Uterus (tissue), 4 donors: Measurements from ENCODE around the gene GPR173. TPM values are rescaled to one million over a fixed set of nuclear protein-coding genes. Genes with fewer than 3 reads are reported as not detected.

Source experiments
- DNase-seq, 2 donors: peaks; one replicate each; pipeline ENCODE4 v3.0.0-alpha.2; 2019 to 2020
- H3K27ac ChIP-seq, 2 donors: fragments of 200-600 bp; sonication (generic); 1 replicate in 1 of 2; 2 replicates in 1 of 2; pipeline ENCODE4 v1.5.1; 2016 to 2018
- H3K27me3 ChIP-seq, 2 donors: fragments of 200-600 bp; sonication (generic); one replicate each; pipeline ENCODE4 v1.5.1; 2018 to 2019; ENCODE audit warnings: control low read depth in 1 of 2
- H3K36me3 ChIP-seq, 2 donors: fragments of 200-600 bp; sonication (generic); one replicate each; pipeline ENCODE4 v1.5.1; 2019; ENCODE audit warnings: control low read depth in 1 of 2
- H3K4me1 ChIP-seq, 2 donors: fragments of 200-600 bp; sonication (generic); one replicate each; pipeline ENCODE4 v1.5.1; 2018 to 2019; ENCODE audit warnings: control low read depth in 1 of 2
- H3K4me3 ChIP-seq, 2 donors: fragments of 200-600 bp; sonication (generic); 1 replicate in 1 of 2; 2 replicates in 1 of 2; pipeline ENCODE4 v1.5.1; 2018 to 2019; ENCODE audit warnings: mild to moderate bottlenecking in 1 of 2
- H3K9me3 ChIP-seq, 2 donors: fragments of 200-600 bp; sonication (generic); one replicate each; pipeline ENCODE4 v1.5.1; 2019; ENCODE audit warnings: control low read depth in 1 of 2
- CTCF ChIP-seq, 4 experiments: fragments of 200-600 bp in 2 of 4; fragments of 450-650 bp in 2 of 4; sonication (generic) in 2 of 4; IDR thresholded peaks; one replicate each; pipeline ENCODE4 v1.5.1; 2016 to 2019; ENCODE audit warnings: antibody characterized with exemption in 4 of 4, mild to moderate bottlenecking in 2 of 4, moderate library complexity in 1 of 4
- POLR2A ChIP-seq, 2 donors: fragments of 450-650 bp; IDR thresholded peaks; one replicate each; pipeline ENCODE4 v1.6.1; 2016; ENCODE audit warnings: antibody characterized with exemption in 2 of 2, mild to moderate bottlenecking in 1 of 2, moderate library complexity in 1 of 2
- intact Hi-C: fragments of 100-400 bp; cut with DNase I; formaldehyde crosslinking; loops from one replicate; pipeline ENCODE4 v1.15.1; 2023; ENCODE audit warnings: low total_unique reads
- total RNA-seq, 4 donors: library from RNA; depleted of rRNA in 3 of 4; stranded (reverse); fragments of >200 nt in 3 of 4; gene quantifications; one replicate each; pipeline versions ENCODE4 v1.1.0 to v1.2.4, GENCODE V29; 2014 to 2023
- donor health status: DM: yes; HTN: yes; CAD: no.

GPR173 gene
- total RNA-seq, 4 donors from 2014 or later = 0.51 to 9.2 (median 4.5) TPM

GRCh38 chrX:53004038-53004437, 44.6 kb upstream of the GPR173 start:
- DNase-seq = no peak
- no peaks in the 10 kb centered on the region for H3K27me3 ChIP-seq
- intact Hi-C loops = no loop called here

GRCh38 chrX:53004811-53005210, 43.8 kb upstream of the GPR173 start:
- no peaks in the 10 kb centered on the region for H3K27me3 ChIP-seq
- no peaks in the 10 kb centered on the region for H3K36me3 ChIP-seq
- no peak for DNase-seq
- no peak overlapping the region for H3K4me3 ChIP-seq
- no peaks in the 10 kb centered on the region for H3K9me3 ChIP-seq
- no peaks in the 10 kb centered on the region for H3K4me1 ChIP-seq
- no peak for TF ChIP-seq CTCF (IDR thresholded peaks at IDR 0.05)
- TF ChIP-seq POLR2A (IDR thresholded peaks at IDR 0.05) = no peak
- intact Hi-C loops = no loop called here
- no peak overlapping the region for H3K27ac ChIP-seq

More at GRCh38 chrX:53004038-53004437, 44.6 kb upstream of the GPR173 start:
- Histone ChIP-seq H3K27ac (no peak overlapping the region), H3K9me3 (no peaks in the 10 kb centered on the region), H3K4me3 (no peak overlapping the region), H3K4me1 (no peaks in the 10 kb centered on the region), H3K36me3 (no peaks in the 10 kb centered on the region)
- no peak for TF ChIP-seq POLR2A (IDR thresholded peaks at IDR 0.05)
- no peak for TF ChIP-seq CTCF (IDR thresholded peaks at IDR 0.05)

GRCh38 chrX:53005327-53005726, 43.3 kb upstream of the GPR173 start:
- TF ChIP-seq CTCF (IDR thresholded peaks at IDR 0.05) (no peak), POLR2A (IDR thresholded peaks at IDR 0.05) (no peak)
- no peaks in the 10 kb centered on the region for H3K27me3 ChIP-seq
- no peaks in the 10 kb centered on the region for H3K9me3 ChIP-seq
- H3K4me1 ChIP-seq = no peaks in the 10 kb centered on the region
- no peak for DNase-seq
- H3K4me3 ChIP-seq = no peak overlapping the region
- H3K36me3 ChIP-seq = no peaks in the 10 kb centered on the region
- H3K27ac ChIP-seq = no peak overlapping the region
- intact Hi-C loops = no loop called here

- H3K4me3 ChIP-seq = no peak overlapping the region
- no peak for TF ChIP-seq CTCF (IDR thresholded peaks at IDR 0.05)
- no peak for TF ChIP-seq POLR2A (IDR thresholded peaks at IDR 0.05)
- no peaks in the 10 kb centered on the region for H3K36me3 ChIP-seq
- H3K27ac ChIP-seq = no peak overlapping the region
- intact Hi-C loops = no loop called here
- DNase-seq = no peak
- no peaks in the 10 kb centered on the region for H3K27me3 ChIP-seq
- H3K9me3 ChIP-seq = no peaks in the 10 kb centered on the region
- H3K4me1 ChIP-seq = no peaks in the 10 kb centered on the region
Measured at GRCh38 chrX:53009032-53009431, 39.6 kb upstream of the GPR173 start.

- TF ChIP-seq CTCF (IDR thresholded peaks at IDR 0.05) = no peak
- no peak for TF ChIP-seq POLR2A (IDR thresholded peaks at IDR 0.05)
- Histone ChIP-seq H3K27me3 (no peaks in the 10 kb centered on the region), H3K4me1 (no peaks in the 10 kb centered on the region), H3K9me3 (no peaks in the 10 kb centered on the region), H3K27ac (no peak overlapping the region), H3K4me3 (no peak overlapping the region), H3K36me3 (no peaks in the 10 kb centered on the region)
- intact Hi-C loops = no loop called here
- DNase-seq = no peak
Measured at GRCh38 chrX:53013291-53013690, 35.3 kb upstream of the GPR173 start.
